HepG2 (cell line): ENCODE data around the gene ARPC1A. TPM values are rescaled to one million over a fixed set of nuclear protein-coding genes. Genes with fewer than 3 reads are reported as not detected.

ENCODE experiments used
- ATM ChIP-seq: fragments of 450-650 bp; IDR thresholded peaks from 2 replicates; pipeline ENCODE4 v1.7.1; 2017; ENCODE audit warnings: mild to moderate bottlenecking, borderline replicate concordance
- ERF ChIP-seq: IDR thresholded peaks from 2 replicates; pipeline ENCODE4 v1.6.1; 2018; ENCODE audit warnings: missing biosample characterization, missing genetic modification reagents
- HHEX ChIP-seq: IDR thresholded peaks from 2 replicates; pipeline ENCODE4 v1.6.1; 2016; ENCODE audit warnings: control low read depth
- MAFF ChIP-seq: IDR thresholded peaks from 2 replicates; pipeline ENCODE4 v1.6.1; 2011; ENCODE audit warnings: low read depth, low read length, improper control_type of control experiment
- MYNN ChIP-seq: sonication (generic); formaldehyde crosslinking; IDR thresholded peaks from 2 replicates; pipeline ENCODE4 v1.4.0; 2020; ENCODE audit warnings: mild to moderate bottlenecking, low read depth, missing genetic modification reagents
- NR1H2 ChIP-seq: sonication (generic); formaldehyde crosslinking; IDR thresholded peaks from 2 replicates; pipeline ENCODE4 v1.8.1; 2022; ENCODE audit warnings: low read depth, missing genetic modification reagents, borderline replicate concordance
- RNF2 ChIP-seq: fragments of 450-650 bp; conservative IDR thresholded peaks from 2 replicates; pipeline ENCODE4 v1.6.1; 2016; ENCODE audit warnings: low read depth
- RNF219 ChIP-seq: sonication (generic); formaldehyde crosslinking; IDR thresholded peaks from 2 replicates; pipeline ENCODE4 v1.5.0; 2020; ENCODE audit warnings: mild to moderate bottlenecking, missing genetic modification reagents
- SNAPC2 ChIP-seq: sonication (generic); formaldehyde crosslinking; IDR thresholded peaks from 2 replicates; pipeline ENCODE4 v1.8.1; 2022; ENCODE audit warnings: mild to moderate bottlenecking, missing genetic modification reagents
- ZBTB1 ChIP-seq: sonication (generic); formaldehyde crosslinking; IDR thresholded peaks from 2 replicates; pipeline ENCODE4 v1.4.0; 2020; ENCODE audit warnings: missing genetic modification reagents, borderline replicate concordance
- ZBTB20 ChIP-seq: sonication (generic); formaldehyde crosslinking; IDR thresholded peaks from 2 replicates; pipeline ENCODE4 v1.8.1; 2023; ENCODE audit warnings: missing genetic modification reagents, low read depth, mild to moderate bottlenecking, borderline replicate concordance
- ZBTB39 ChIP-seq: sonication (generic); formaldehyde crosslinking; IDR thresholded peaks from 2 replicates; pipeline ENCODE4 v1.5.0; 2020; ENCODE audit warnings: missing genetic modification reagents
- ZFP1 ChIP-seq: IDR thresholded peaks from 2 replicates; pipeline ENCODE4 v1.6.1; 2016
- ZKSCAN1 ChIP-seq: fragments of 150-350 bp; IDR thresholded peaks from 2 replicates; pipeline ENCODE4 v1.6.1; 2014; ENCODE audit warnings: low read length
- ZKSCAN8 ChIP-seq: IDR thresholded peaks from 2 replicates; pipeline ENCODE4 v1.6.1; 2016; ENCODE audit warnings: borderline replicate concordance, missing genetic modification reagents, missing compliant biosample characterization
- ZNF205 ChIP-seq: IDR thresholded peaks from 2 replicates; pipeline ENCODE4 v1.6.1; 2018; ENCODE audit warnings: missing biosample characterization, missing genetic modification reagents
- ZNF260 ChIP-seq: sonication (generic); formaldehyde crosslinking; IDR thresholded peaks from 2 replicates; pipeline ENCODE4 v1.4.0; 2020; ENCODE audit warnings: missing genetic modification reagents, low read depth, mild to moderate bottlenecking, borderline replicate concordance
- ZNF280D ChIP-seq: sonication (generic); formaldehyde crosslinking; IDR thresholded peaks from 2 replicates; pipeline ENCODE4 v1.5.1; 2020; ENCODE audit warnings: mild to moderate bottlenecking, missing genetic modification reagents
- ZNF468 ChIP-seq: sonication (generic); formaldehyde crosslinking; IDR thresholded peaks from 2 replicates; pipeline ENCODE4 v1.8.0; 2022; ENCODE audit warnings: mild to moderate bottlenecking, moderate library complexity, missing genetic modification reagents
- ZNF547 ChIP-seq: sonication (generic); formaldehyde crosslinking; IDR thresholded peaks from 2 replicates; pipeline ENCODE4 v1.5.1; 2020; ENCODE audit warnings: mild to moderate bottlenecking, missing genetic modification reagents
- ZNF720 ChIP-seq: sonication (generic); formaldehyde crosslinking; IDR thresholded peaks from 2 replicates; pipeline ENCODE4 v1.4.0; 2020; ENCODE audit warnings: missing genetic modification reagents
- polyA plus RNA-seq, 8 experiments: library from polyadenylated mRNA; depleted of rRNA in 3 of 8; stranded (reverse) in 7 of 8; unstranded in 1 of 8; fragments of >200 nt; fragmentation: Illumina TruSeq in 4 of 8; extraction: Trizol in 4 of 8; gene quantifications; 2 replicates each; pipeline versions ENCODE4 v1.2.1 to v1.2.3, GENCODE V29; 2011 to 2016; ENCODE audit warnings: low read depth in 4 of 8, missing spikeins in 1 of 8, mixed read lengths in 1 of 8; ENCODE audit not compliant: insufficient read depth in 1 of 8
- total RNA-seq, 5 experiments: library from RNA; depleted of rRNA; stranded (reverse); fragments of >200 nt; fragmentation: Illumina TruSeq; extraction: Trizol; gene quantifications; 2 replicates each; pipeline ENCODE4 v1.2.3, GENCODE V29; 2016; ENCODE audit warnings: low read depth in 1 of 5

Gene ARPC1A
- total and polyA plus RNA-seq, 2 of the 13 experiments (the other 11 are each of a cell fraction or from before 2014, with no cell fraction given) = 44.3 to 88.5 TPM

GRCh38 chr7:99372275-99373090, 46.8 kb downstream of the ARPC1A start (continued):
- TF ChIP-seq ZNF205 (CRISPR knock-in tag) (no peak; the same call in 1 of the 2 replicates), RNF219 (no peak), ATM (no peak), ZKSCAN1 (no peak), MAFF (0 out of 2 replicates have a peak, but pooled peaks have one; percentile 4), ZNF280D (CRISPR knock-in tag) (no peak), HHEX (no peak), ZNF720 (no peak), ZNF547 (CRISPR knock-in tag) (no peak), ERF (CRISPR knock-in tag) (peak; percentile 55), ZKSCAN8 (CRISPR knock-in tag) (peak; percentile 60; the same call in 1 of the 2 replicates), ZNF260 (CRISPR knock-in tag) (no peak), NR1H2 (peak; percentile 78; the same call in 1 of the 2 replicates), ZBTB39 (CRISPR knock-in tag) (no peak), ZNF468 (CRISPR knock-in tag) (no peak), ZBTB1 (CRISPR knock-in tag) (no peak), ZBTB20 (CRISPR knock-in tag) (no peak), RNF2 (no peak), SNAPC2 (no peak), ZFP1 (no peak), MYNN (CRISPR knock-in tag) (no peak)
